OCI-LY7 (cell line): ENCODE measurements around the gene MICAL3. TPM values are rescaled to one million over a fixed set of nuclear protein-coding genes. Genes with fewer than 3 reads are reported as not detected.
"Not testable (repeated sequence)": the region's sequence is repeated elsewhere in the genome, so short reads cannot be mapped to it uniquely, and the experiment has no call there.

Experiments used
- Bru-seq: library from RNA; stranded (reverse); fragments of 400-500 nt; gene quantifications from one replicate; lab custom pipeline; 2021; lab: Mats Ljungman, UMichigan
- BruChase-seq, 2 experiments: library from RNA; stranded (reverse); fragments of 400-500 nt; gene quantifications; one replicate each; lab custom pipeline; 2021; lab: Mats Ljungman, UMichigan
- BruUV-seq: library from RNA; stranded (reverse); fragments of 400-500 nt; replicated peaks from 2 replicates; lab custom pipeline; 2021; lab: Mats Ljungman, UMichigan
- CTCF ChIA-PET: fragments of 300-600 bp; sonication (Branson Sonifier 250); formaldehyde crosslinking; loops from one replicate; lab custom pipeline; 2022; ENCODE audit warnings: antibody characterized with exemption; ENCODE audit not compliant: unreplicated experiment; lab: Charles Lee
- POLR2A ChIA-PET: fragments of 300-600 bp; sonication (Branson Sonifier 250); formaldehyde crosslinking; loops from one replicate; lab custom pipeline; 2022; ENCODE audit warnings: antibody characterized with exemption; lab: Charles Lee
- DNase-seq: peaks from one replicate; pipeline ENCODE4 v3.0.0-alpha.2; 2015; ENCODE audit warnings: low spot score
- H2AFZ ChIP-seq: fragments of 200-600 bp; sonication (generic), shearing (Covaris generic); 2 replicates; pipeline ENCODE4 v1.6.1; 2014; ENCODE audit warnings: mild to moderate bottlenecking, antibody characterized with exemption, low read length, moderate library complexity
- H3K27ac ChIP-seq: fragments of 200-600 bp; sonication (generic); 2 replicates; pipeline ENCODE4 v1.5.1; 2014; ENCODE audit warnings: mixed run types, low read depth, mild to moderate bottlenecking, moderate library complexity, low read length, inconsistent platforms; ENCODE audit not compliant: poor library complexity, severe bottlenecking
- H3K36me3 ChIP-seq: fragments of 200-600 bp; sonication (generic); 2 replicates; pipeline ENCODE4 v1.6.1; 2014; ENCODE audit warnings: mild to moderate bottlenecking, antibody characterized with exemption, low read length, moderate library complexity, mixed read lengths; ENCODE audit not compliant: insufficient read depth
- H3K4me1 ChIP-seq: fragments of 200-600 bp; sonication (generic); 2 replicates; pipeline ENCODE4 v1.5.1; 2014; ENCODE audit warnings: mild to moderate bottlenecking, low read length; ENCODE audit not compliant: insufficient read depth, poor library complexity, severe bottlenecking
- H3K4me2 ChIP-seq: fragments of 200-600 bp; sonication (generic); 2 replicates; pipeline ENCODE4 v1.6.1; 2014; ENCODE audit warnings: mild to moderate bottlenecking, low read length
- H3K4me3 ChIP-seq: fragments of 200-600 bp; sonication (generic); 2 replicates; pipeline ENCODE4 v1.5.1; 2014; ENCODE audit warnings: mild to moderate bottlenecking, low read depth, low read length; ENCODE audit not compliant: poor library complexity, severe bottlenecking
- H3K79me2 ChIP-seq: fragments of 200-600 bp; sonication (generic); 2 replicates; pipeline ENCODE4 v1.6.1; 2016; ENCODE audit warnings: low read depth, mild to moderate bottlenecking, low read length, moderate library complexity, mixed read lengths; ENCODE audit not compliant: insufficient read depth
- H3K9me2 ChIP-seq: fragments of 200-600 bp; sonication (generic); 2 replicates; pipeline ENCODE4 v1.6.1; 2016; ENCODE audit warnings: mild to moderate bottlenecking, low read length, mixed read lengths; ENCODE audit not compliant: insufficient read depth
- H3K9me3 ChIP-seq: fragments of 200-600 bp; sonication (generic); 2 replicates; pipeline ENCODE4 v1.6.1; 2014; ENCODE audit warnings: mild to moderate bottlenecking, mixed run types, low read length, mixed read lengths
- H4K20me1 ChIP-seq: fragments of 200-600 bp; sonication (generic); 2 replicates; pipeline ENCODE4 v1.6.1; 2014; ENCODE audit warnings: mild to moderate bottlenecking, antibody characterized with exemption, low read length, moderate library complexity, mixed read lengths; ENCODE audit not compliant: insufficient read depth
- EZH2phosphoT487 ChIP-seq: fragments of 200-600 bp; sonication (generic); IDR thresholded peaks from 2 replicates; pipeline ENCODE4 v1.6.1; 2018; ENCODE audit warnings: low read depth, borderline replicate concordance, mild to moderate bottlenecking, mixed run types, antibody characterized with exemption, low read length, moderate library complexity, mixed read lengths
- intact Hi-C: fragments of 100-400 bp; cut with micrococcal nuclease; formaldehyde crosslinking; loops from one replicate; pipeline ENCODE4 v1.10.0; 2022; ENCODE audit not compliant: unreplicated experiment
- long read RNA-seq: library from polyadenylated mRNA; stranded (forward); transcript quantifications from one replicate; pipeline ENCODE4 v2.0.0, GENCODE V29; 2022
- total RNA-seq, 2 experiments: library from RNA; depleted of rRNA in 1 of 2; stranded (reverse); fragments of >200 nt in 1 of 2; shearing (Covaris generic) in 1 of 2; gene quantifications; 2 replicates each; pipeline ENCODE4 v1.2.3, GENCODE V29; 2014 to 2022
- TF ChIP-seq, protein P1 (sequence below): fragments of 200-600 bp; sonication (generic); conservative IDR thresholded peaks from 2 replicates; pipeline ENCODE4 v1.5.1; 2014; ENCODE audit warnings: mild to moderate bottlenecking, antibody characterized with exemption, low read length, moderate library complexity, mixed read lengths

The MICAL3 gene
- total RNA-seq (2014; rRNA removed; shearing (Covaris generic)) (80.9 and 93.2 TPM in 2 replicates), total RNA-seq (2022) (175 and 210 TPM in 2 replicates), Bru-seq, nascent RNA (percentile 92 among the genes with signal in this experiment), BruChase-seq, experiment 1, labeled RNA remaining after a 6-hour chase (percentile 93 among the genes with signal in this experiment), BruChase-seq, experiment 2, labeled RNA remaining after a 2-hour chase (percentile 89 among the genes with signal in this experiment)
- long read RNA-seq, partial matches to known transcripts: 27 of 52 reads
- long read RNA-seq, other reads (novel, unspliced or antisense): 20 of 52 reads

- CTCF ChIA-PET: interaction anchor here (0.6 to 0.8 kb wide), 2 partner anchors 33 to 52 kb away, joined by 3 read pairs; no protein-coding TSS in a partner anchor
- BruUV-seq: no TSS peak
Observed at GRCh38 chr22:18024276-18024939, at the start of gene MICAL3. Gene MICAL3 (minus strand): TSS chr22:18024561. CDS start chr22:17906812, 117,749 bp downstream.

DNA sequence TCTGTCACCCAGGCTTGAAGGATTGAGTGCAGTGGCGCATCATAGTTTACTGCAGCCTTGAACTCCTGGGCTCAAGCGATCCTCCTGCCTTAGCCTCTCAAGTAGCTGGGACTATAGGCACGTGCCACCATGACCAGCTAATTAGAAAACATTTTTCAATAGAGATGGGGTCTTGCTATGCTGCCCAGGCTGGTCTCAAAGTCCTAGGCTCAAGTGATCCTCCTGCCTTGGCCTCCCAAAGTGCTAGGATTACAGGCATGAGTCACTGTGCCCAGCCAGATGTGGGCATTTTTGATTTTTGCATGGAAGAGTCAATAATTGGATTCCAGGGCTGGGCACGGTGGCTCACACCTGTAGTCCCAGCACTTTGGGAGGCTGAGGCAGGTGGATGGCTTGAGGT, 49.6 kb upstream of the MICAL3 start:
- intact Hi-C loops, H3K4me3 ChIP-seq, H3K9me2 ChIP-seq, DNase-seq, H4K20me1 ChIP-seq, H3K36me3 ChIP-seq, H2AFZ ChIP-seq, BruUV-seq, H3K9me3 ChIP-seq, CTCF ChIA-PET: not testable (repeated sequence)
- 0 out of 2 replicates have a peak overlapping the region, but pooled peaks have one; percentile 4 for H3K4me2 ChIP-seq
- POLR2A ChIA-PET: interaction anchor here (0.7 to 3.0 kb wide), 5 partner anchors 32 to 242 kb away, joined by 3 to 9 read pairs (median 4); no protein-coding TSS in a partner anchor
- H3K4me1 ChIP-seq: peaks cover 84% of the 10 kb centered on the region
- peak overlapping the region; percentile 99 for H3K27ac ChIP-seq
- peaks cover 58% of the 10 kb centered on the region for H3K79me2 ChIP-seq

More at GRCh38 chr22:18024276-18024939, at the start of gene MICAL3:
- H3K4me1 ChIP-seq: peaks cover 60% of the 10 kb centered on the region
- peak within 1 kb of the TSS; percentile 57 for H3K27ac ChIP-seq
- no peak for TF ChIP-seq EZH2phosphoT487
- TF ChIP-seq, protein P1, sequence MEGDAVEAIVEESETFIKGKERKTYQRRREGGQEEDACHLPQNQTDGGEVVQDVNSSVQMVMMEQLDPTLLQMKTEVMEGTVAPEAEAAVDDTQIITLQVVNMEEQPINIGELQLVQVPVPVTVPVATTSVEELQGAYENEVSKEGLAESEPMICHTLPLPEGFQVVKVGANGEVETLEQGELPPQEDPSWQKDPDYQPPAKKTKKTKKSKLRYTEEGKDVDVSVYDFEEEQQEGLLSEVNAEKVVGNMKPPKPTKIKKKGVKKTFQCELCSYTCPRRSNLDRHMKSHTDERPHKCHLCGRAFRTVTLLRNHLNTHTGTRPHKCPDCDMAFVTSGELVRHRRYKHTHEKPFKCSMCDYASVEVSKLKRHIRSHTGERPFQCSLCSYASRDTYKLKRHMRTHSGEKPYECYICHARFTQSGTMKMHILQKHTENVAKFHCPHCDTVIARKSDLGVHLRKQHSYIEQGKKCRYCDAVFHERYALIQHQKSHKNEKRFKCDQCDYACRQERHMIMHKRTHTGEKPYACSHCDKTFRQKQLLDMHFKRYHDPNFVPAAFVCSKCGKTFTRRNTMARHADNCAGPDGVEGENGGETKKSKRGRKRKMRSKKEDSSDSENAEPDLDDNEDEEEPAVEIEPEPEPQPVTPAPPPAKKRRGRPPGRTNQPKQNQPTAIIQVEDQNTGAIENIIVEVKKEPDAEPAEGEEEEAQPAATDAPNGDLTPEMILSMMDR: peak; percentile 76
- no peaks in the 10 kb centered on the region for H3K9me3 ChIP-seq
- H3K36me3 ChIP-seq: peaks cover 7% of the 10 kb centered on the region; the same call in 1 of the 2 replicates
- DNase-seq: peak; percentile 88
- intact Hi-C loops: loop anchor here (1.0 to 2.0 kb wide), 4 partner anchors 23 to 194 kb away; partner anchors contain the start of gene PEX26
- peak within 1 kb of the TSS; percentile 68 for H3K4me3 ChIP-seq
- POLR2A ChIA-PET: interaction anchor here (0.8 to 2.0 kb wide), 6 partner anchors 8 to 48 kb away, joined by 3 to 10 read pairs (median 6); no protein-coding TSS in a partner anchor
- H2AFZ ChIP-seq: peak within 1 kb of the TSS; percentile 92
- no peaks in the 10 kb centered on the region for H4K20me1 ChIP-seq
- H3K79me2 ChIP-seq: peaks cover 15% of the 10 kb centered on the region; the same call in 1 of the 2 replicates
- H3K4me2 ChIP-seq: peak within 1 kb of the TSS; percentile 68
- H3K9me2 ChIP-seq: no peaks in the 10 kb centered on the region

- no peak for DNase-seq
- TF ChIP-seq, protein P1: no peak
- no peak for TF ChIP-seq EZH2phosphoT487
- ChIA-PET CTCF (no interaction called here), POLR2A (interaction anchor here (1.1 to 3.0 kb wide), 5 partner anchors 18 to 72 kb away, joined by 3 to 14 read pairs (median 9); no protein-coding TSS in a partner anchor)
- H3K9me2 ChIP-seq: no peaks in the 10 kb centered on the region
- 0 out of 2 replicates have a peak, but pooled peaks cover 3% of the 10 kb centered on the region for H3K36me3 ChIP-seq
- intact Hi-C loops: no loop called here
- 0 out of 2 replicates have a peak overlapping the region, but pooled peaks have one; percentile 4 for H3K4me2 ChIP-seq
- peaks cover 54% of the 10 kb centered on the region for H3K79me2 ChIP-seq
- peak overlapping the region; percentile 99 for H3K27ac ChIP-seq
- no peaks in the 10 kb centered on the region for H4K20me1 ChIP-seq
- no TSS peak for BruUV-seq
- H3K9me3 ChIP-seq: no peaks in the 10 kb centered on the region
- no peak overlapping the region for H3K4me3 ChIP-seq
- H2AFZ ChIP-seq: no peak overlapping the region
- peaks cover 84% of the 10 kb centered on the region for H3K4me1 ChIP-seq
Observed at GRCh38 chr22:18073467-18073866, 49.1 kb upstream of the MICAL3 start.
